ENCODE results near the gene ATP2C1. TPM values are rescaled to one million over a fixed set of nuclear protein-coding genes. Genes with fewer than 3 reads are reported as not detected.

Gene ATP2C1
- total and polyA plus RNA-seq, 9 of the 15 experiments (the other 6 are each of a cell fraction or from before 2014, with no cell fraction given) = 10.0 to 53.5 (median 27.9) TPM

GRCh38 chr3:130850044-130850797, 43.7 kb upstream of the ATP2C1 start (continued):
- no peak for TF ChIP-seq ZNF449 (CRISPR knock-in tag; IDR thresholded peaks at IDR 0.05)
- TF ChIP-seq MBD1 (CRISPR knock-in tag; IDR thresholded peaks at IDR 0.05) = no peak
- TF ChIP-seq NR2C1 (IDR thresholded peaks at IDR 0.05) = no peak
- no peak for TF ChIP-seq NR2C1 (tag; IDR thresholded peaks at IDR 0.05)
- no peak for TF ChIP-seq HOXB6 (CRISPR knock-in tag; IDR thresholded peaks at IDR 0.05; ENCODE audit: borderline replicate concordance)
- TF ChIP-seq L3MBTL2 (IDR thresholded peaks at IDR 0.05) = 0 out of 2 replicates have a peak, but pooled peaks have one; percentile 13
- no peak for TF ChIP-seq ESRRB (CRISPR knock-in tag; IDR thresholded peaks at IDR 0.05; ENCODE audit: borderline replicate concordance)
- peak; percentile 98 for TF ChIP-seq CEBPB (tag; IDR thresholded peaks at IDR 0.05)
- TF ChIP-seq YBX1 (IDR thresholded peaks at IDR 0.05) = peak; percentile 93; the same call in 1 of the 2 replicates
- TF ChIP-seq STAT6 (CRISPR knock-in tag; IDR thresholded peaks at IDR 0.05) = no peak
- TF ChIP-seq MLLT1 (IDR thresholded peaks at IDR 0.05) = peak in 1 of 2 experiments; percentile 89; a peak in 2 of 4 replicates
- peak; percentile 91 for TF ChIP-seq SMARCE1 (IDR thresholded peaks at IDR 0.05)
- no peak for TF ChIP-seq RNF2 (IDR thresholded peaks at IDR 0.05)
- no peak for TF ChIP-seq BMI1 (IDR thresholded peaks at IDR 0.05; ENCODE audit: low read length)
- TF ChIP-seq MEIS2 (IDR thresholded peaks at IDR 0.05; ENCODE audit: partially characterized antibody) = peak; percentile 86
- TF ChIP-seq ZNF3 (CRISPR knock-in tag; IDR thresholded peaks at IDR 0.05) = no peak
- TF ChIP-seq ZC3H8 (IDR thresholded peaks at IDR 0.05) = no peak
- no peak for TF ChIP-seq TRIM28 (IDR thresholded peaks at IDR 0.05)
- no peak for TF ChIP-seq HIVEP1 (CRISPR knock-in tag; IDR thresholded peaks at IDR 0.05)
- TF ChIP-seq ZFP91 (CRISPR knock-in tag; IDR thresholded peaks at IDR 0.05) = no peak
- TF ChIP-seq TEAD1 (CRISPR knock-in tag; IDR thresholded peaks at IDR 0.05) = peak in 1 of 2 experiments; percentile 32; a peak in 1 of 4 replicates
- peak; percentile 75; the same call in 1 of the 2 replicates for TF ChIP-seq HDAC2 (IDR thresholded peaks at IDR 0.05)
